ENCODE measurements around the gene STX3. TPM values are rescaled to one million over a fixed set of nuclear protein-coding genes. Genes with fewer than 3 reads are reported as not detected.

STX3 gene
- total and polyA plus RNA-seq, 2 of the 8 experiments (the other 6 are each of a cell fraction or from before 2014, with no cell fraction given), result 50.5 to 56.1 TPM

GRCh38 chr11:59728913-59729312 lies 26.3 kb upstream of the STX3 start:
- H2BK20ac ChIP-seq (ENCODE audit: low read length), result no peak overlapping the region
- no peaks in the 10 kb centered on the region for H3K36me3 ChIP-seq (ENCODE audit: control insufficient read depth in 2 of 4, insufficient read depth in 4 of 4, low read length in 3 of 4)
- H2BK5ac ChIP-seq (ENCODE audit: low read depth, low read length), result no peak overlapping the region
- H3K4me2 ChIP-seq (ENCODE audit: insufficient read depth in 1 of 2, low read depth in 2 of 2, low read length in 2 of 2), result no peak overlapping the region
- H3K9ac ChIP-seq (replicated peaks in 1 of 4; ENCODE audit: extremely low read depth in 1 of 4, low read depth in 3 of 4, low read length in 3 of 4), result no peak overlapping the region
- H3K27me3 ChIP-seq (replicated peaks in 1 of 4; ENCODE audit: control insufficient read depth in 3 of 4, extremely low read depth in 1 of 4, insufficient read depth in 3 of 4, low read length in 3 of 4), result no peaks in the 10 kb centered on the region
- POLR2A ChIA-PET (ENCODE audit: partially characterized antibody), result no interaction called here
- H3K23me2 ChIP-seq (ENCODE audit: low read depth, low read length), result no peaks in the 10 kb centered on the region
- no peak for FAIRE-seq
- H3K4me3 ChIP-seq (ENCODE audit: extremely low read depth in 1 of 4, insufficient read depth in 2 of 4, low read depth in 3 of 4, low read length in 4 of 4), result no peak overlapping the region
- no peaks in the 10 kb centered on the region for H3K9me3 ChIP-seq (ENCODE audit: insufficient read depth in 2 of 2, low read depth in 1 of 2, low read length in 1 of 2)
- no peak overlapping the region for H2BK120ac ChIP-seq (replicated peaks; ENCODE audit: low read depth, low read length)
- CTCF ChIA-PET (ENCODE audit: partially characterized antibody), result interaction anchor here (0.9 kb wide), 1 partner anchor 39 kb away, joined by 3 read pairs; no protein-coding TSS in a partner anchor
- H3K27ac ChIP-seq (ENCODE audit: low read depth, low read length), result no peak overlapping the region
- no peaks in the 10 kb centered on the region for H3K79me2 ChIP-seq (ENCODE audit: control insufficient read depth in 1 of 2, insufficient read depth in 2 of 2, low read length in 2 of 2)
- H4K5ac ChIP-seq (ENCODE audit: insufficient read length, low read depth, low read length), result no peak overlapping the region
- 93% methylated on average over 1 of the region's 1 CpG; no CpG with 5 or more reads in 1 of the 2 experiments for WGBS, 2 experiments (ENCODE audit: extremely low coverage in 1 of 2, insufficient coverage in 1 of 2, insufficient read length in 1 of 2, insufficient replicate concordance in 2 of 2, low coverage in 1 of 2, low lambda C conversion rate in 2 of 2, missing lambda C conversion rate in 1 of 2)
- H3K56ac ChIP-seq (replicated peaks; ENCODE audit: insufficient read length, low read depth, low read length), result no peak overlapping the region
- no peak overlapping the region; the same call in 1 of the 2 replicates for H2AFZ ChIP-seq (ENCODE audit: low read length)
- no peak overlapping the region for H3K18ac ChIP-seq (ENCODE audit: extremely low read depth, low read length)
- H2BK15ac ChIP-seq (ENCODE audit: low read length), result no peak overlapping the region
- H2AK5ac ChIP-seq (ENCODE audit: low read depth, low read length), result no peak overlapping the region
- H3K79me1 ChIP-seq (ENCODE audit: low read depth, low read length), result no peaks in the 10 kb centered on the region
- no peak overlapping the region for H3K14ac ChIP-seq (ENCODE audit: insufficient read length)
- H3K4ac ChIP-seq (replicated peaks; ENCODE audit: insufficient read length, low read depth, low read length), result no peak overlapping the region
- H3K23ac ChIP-seq (ENCODE audit: insufficient read length), result no peak overlapping the region
- TF ChIP-seq CHD2 (IDR thresholded peaks at IDR 0.05; ENCODE audit: low read length) (no peak), RAD21 (IDR thresholded peaks at IDR 0.05 in 1 of 2, conservative IDR thresholded peaks at IDR 0.05 in 1 of 2; ENCODE audit: low read depth in 2 of 2, low read length in 2 of 2) (no peak), KDM5A (IDR thresholded peaks at IDR 0.05; ENCODE audit: low read length) (no peak), TAF7 (optimal IDR thresholded peaks at IDR 0.05; ENCODE audit: borderline replicate concordance, low read depth, low read length) (no peak), POLR2AphosphoS5 (IDR thresholded peaks at IDR 0.05; ENCODE audit: low read depth, low read length) (no peak)
- DNase-seq (ENCODE audit: low read depth in 1 of 2, low spot score in 2 of 2), result no peak
- no peak overlapping the region for H4K91ac ChIP-seq (replicated peaks; ENCODE audit: insufficient read length, low read length)
- H4K20me1 ChIP-seq (replicated peaks in 1 of 2; ENCODE audit: control insufficient read depth in 1 of 2, insufficient read depth in 2 of 2, low read length in 2 of 2), result no peaks in the 10 kb centered on the region
- no peaks in the 10 kb centered on the region for H3K4me1 ChIP-seq (replicated peaks in 1 of 4; ENCODE audit: control insufficient read depth in 3 of 4, insufficient read depth in 4 of 4, low read length in 3 of 4)
- H4K8ac ChIP-seq (ENCODE audit: extremely low read depth, insufficient read depth, low read length), result no peak overlapping the region
- no peak overlapping the region for H2BK12ac ChIP-seq (ENCODE audit: low read depth, low read length)

Measured in H1 (cell line).